Measurements from ENCODE around the gene GNAS-AS1. TPM values are rescaled to one million over a fixed set of nuclear protein-coding genes. Genes with fewer than 3 reads are reported as not detected.

GNAS-AS1 gene
- total RNA-seq, 1 donor from 2014 or later: 1.4 TPM

- intact Hi-C loops (cut with micrococcal nuclease): no loop called here
These were observed 13.6 kb upstream of the GNAS-AS1 start for GRCh38 chr20:58864346-58864745.

- intact Hi-C loops (cut with micrococcal nuclease): no loop called here
These were observed 12.5 kb upstream of the GNAS-AS1 start for GRCh38 chr20:58863044-58863790.

- intact Hi-C loops (cut with micrococcal nuclease): loop anchor here (10.0 kb wide), 1 partner anchor 621 kb away; no protein-coding TSS in a partner anchor
These were observed 5.0 kb upstream of the GNAS-AS1 start for GRCh38 chr20:58855506-58856389.

- intact Hi-C loops (cut with micrococcal nuclease): loop anchor here (10.0 kb wide), 1 partner anchor 620 kb away; no protein-coding TSS in a partner anchor
These were observed 4.2 kb upstream of the GNAS-AS1 start for GRCh38 chr20:58854638-58855471.

GRCh38 chr20:58853976-58854637, 3.4 kb upstream of the GNAS-AS1 start:
- intact Hi-C loops (cut with micrococcal nuclease): loop anchor here (2.0 to 10.0 kb wide), 2 partner anchors 203 to 619 kb away; partner anchors contain the start of gene STX16

GRCh38 chr20:58853466-58853865, 2.8 kb upstream of the GNAS-AS1 start:
- intact Hi-C loops (cut with micrococcal nuclease): loop anchor here (2.0 to 10.0 kb wide), 2 partner anchors 203 to 619 kb away; partner anchors contain the start of gene STX16

GRCh38 chr20:58852543-58853271, 2.0 kb upstream of the GNAS-AS1 start, which contains the start of gene GNAS:
Gene GNAS (plus strand): TSS chr20:58852716.
- intact Hi-C loops (cut with micrococcal nuclease): loop anchor here (2.0 to 10.0 kb wide), 2 partner anchors 202 to 618 kb away; partner anchors contain the start of gene STX16

- intact Hi-C loops (cut with micrococcal nuclease): loop anchor here (2.0 to 10.0 kb wide), 2 partner anchors 201 to 617 kb away; partner anchors contain the start of gene STX16
These were observed 1.3 kb upstream of the GNAS-AS1 start for GRCh38 chr20:58851969-58852458.

- intact Hi-C loops (cut with micrococcal nuclease): loop anchor here (10.0 kb wide), 1 partner anchor 617 kb away; no protein-coding TSS in a partner anchor
These were observed 693 bp upstream of the GNAS-AS1 start for GRCh38 chr20:58851221-58851968.

- intact Hi-C loops (cut with micrococcal nuclease): no loop called here
These were observed 3.2 kb downstream of the GNAS-AS1 start for GRCh38 chr20:58847463-58847862.

- intact Hi-C loops (cut with micrococcal nuclease): no loop called here
These were observed 5.0 kb downstream of the GNAS-AS1 start for GRCh38 chr20:58845706-58846105.

- intact Hi-C loops (cut with micrococcal nuclease): no loop called here
These were observed 7.6 kb downstream of the GNAS-AS1 start for GRCh38 chr20:58843128-58843556.

- intact Hi-C loops (cut with micrococcal nuclease): no loop called here
These were observed 8.4 kb downstream of the GNAS-AS1 start for GRCh38 chr20:58842276-58842675.

- intact Hi-C loops (cut with micrococcal nuclease): no loop called here
These were observed 9.0 kb downstream of the GNAS-AS1 start for GRCh38 chr20:58841539-58842264.

- intact Hi-C loops (cut with micrococcal nuclease): no loop called here
These were observed 9.7 kb downstream of the GNAS-AS1 start for GRCh38 chr20:58840816-58841538.

- intact Hi-C loops (cut with micrococcal nuclease): loop anchor here (5.0 kb wide), 1 partner anchor 193 kb away; no protein-coding TSS in a partner anchor
These were observed 10.5 kb downstream of the GNAS-AS1 start for GRCh38 chr20:58839991-58840747.

All from T-helper 2 cell treated with Interferon-gamma antibody and Interleukin-4, amounts not matched to agents 100 ng/mL and 5 ng/mL, for 36 hours (primary cell).